GM23338 (cell line): ENCODE data around the gene NCKAP5. TPM values are rescaled to one million over a fixed set of nuclear protein-coding genes. Genes with fewer than 3 reads are reported as not detected.

Source experiments
- ATAC-seq: fragments of 200-7000 bp; cut with Tn5 transposase; 3 replicates; pipeline ENCODE4 v1.9.1; 2020
- DNase-seq: peaks from one replicate; pipeline ENCODE4 v3.0.0-alpha.2; 2015; ENCODE audit warnings: low spot score
- H2AFZ ChIP-seq: fragments of 200-600 bp; sonication (generic); 2 replicates; pipeline ENCODE4 v1.8.0; 2016; ENCODE audit warnings: antibody characterized with exemption, mild to moderate bottlenecking, moderate library complexity
- H3F3A ChIP-seq: fragments of 200-600 bp; sonication (generic); replicated peaks from 2 replicates; pipeline ENCODE4 v1.8.0; 2017; ENCODE audit warnings: antibody characterized with exemption, mixed run types, low read depth
- H3K27ac ChIP-seq: fragments of 200-600 bp; sonication (generic); 2 replicates; pipeline ENCODE4 v1.6.1; 2016; ENCODE audit warnings: low read depth
- H3K27me3 ChIP-seq: fragments of 200-600 bp; sonication (generic); 2 replicates; pipeline ENCODE4 v1.8.0; 2016; ENCODE audit warnings: mild to moderate bottlenecking, mixed run types, moderate library complexity; ENCODE audit not compliant: insufficient read depth
- H3K36me3 ChIP-seq: fragments of 200-600 bp; sonication (generic); 2 replicates; pipeline ENCODE4 v1.8.0; 2016; ENCODE audit warnings: mild to moderate bottlenecking; ENCODE audit not compliant: insufficient read depth
- H3K4me1 ChIP-seq: fragments of 200-600 bp; sonication (generic); 2 replicates; pipeline ENCODE4 v1.8.0; 2016; ENCODE audit warnings: mild to moderate bottlenecking, moderate library complexity; ENCODE audit not compliant: insufficient read depth
- H3K4me2 ChIP-seq: fragments of 200-600 bp; sonication (generic); 2 replicates; pipeline ENCODE4 v1.7.1; 2017; ENCODE audit warnings: mixed run types
- H3K4me3 ChIP-seq: fragments of 200-600 bp; sonication (generic); 2 replicates; pipeline ENCODE4 v1.6.1; 2016; ENCODE audit warnings: mixed run types
- H3K79me2 ChIP-seq: fragments of 200-600 bp; sonication (generic); replicated peaks from 2 replicates; pipeline ENCODE4 v1.8.0; 2017; ENCODE audit warnings: mild to moderate bottlenecking; ENCODE audit not compliant: insufficient read depth
- H3K9me2 ChIP-seq: fragments of 200-600 bp; sonication (generic); 2 replicates; pipeline ENCODE4 v1.8.0; 2017; ENCODE audit not compliant: insufficient read depth
- H4K20me1 ChIP-seq: fragments of 200-600 bp; sonication (generic); replicated peaks from 2 replicates; pipeline ENCODE4 v1.8.0; 2017; ENCODE audit warnings: mild to moderate bottlenecking; ENCODE audit not compliant: insufficient read depth
- H3K27ac Mint-ChIP-seq: 2 replicates; pipeline ENCODE4 v1.8.0; 2020; ENCODE audit warnings: inconsistent platforms, mild to moderate bottlenecking, moderate library complexity, mixed read lengths
- H3K27me3 Mint-ChIP-seq: 3 replicates; pipeline ENCODE4 v1.8.0; 2022; ENCODE audit warnings: low read depth, mild to moderate bottlenecking, moderate library complexity, mixed read lengths, inconsistent platforms; ENCODE audit not compliant: insufficient read depth, poor library complexity
- H3K36me3 Mint-ChIP-seq: 3 replicates; pipeline ENCODE4 v1.8.0; 2021; ENCODE audit warnings: low read depth, mild to moderate bottlenecking, inconsistent platforms, moderate library complexity, mixed read lengths
- H3K4me1 Mint-ChIP-seq: 3 replicates; pipeline ENCODE4 v1.8.0; 2020; ENCODE audit warnings: mild to moderate bottlenecking, inconsistent platforms, mixed read lengths
- H3K4me3 Mint-ChIP-seq: 3 replicates; pipeline ENCODE4 v1.8.0; 2021; ENCODE audit warnings: moderate library complexity, mild to moderate bottlenecking, inconsistent platforms, mixed read lengths
- H3K9me3 Mint-ChIP-seq: 3 replicates; pipeline ENCODE4 v1.8.0; 2020; ENCODE audit warnings: moderate library complexity, mild to moderate bottlenecking, inconsistent platforms, mixed read lengths
- CREB1 ChIP-seq: fragments of 250-450 bp; sonication (Bioruptor Pico); IDR thresholded peaks from 2 replicates; pipeline ENCODE4 v1.5.0; 2020; ENCODE audit warnings: low read depth, mild to moderate bottlenecking, moderate library complexity
- CTCF ChIP-seq, 2 experiments: fragments of 200-600 bp in 1 of 2; sonication (generic) in 1 of 2; conservative IDR thresholded peaks; 2 replicates each; pipeline versions ENCODE4 v1.5.1 to v1.6.1; 2016 to 2017; ENCODE audit warnings: antibody characterized with exemption in 2 of 2, low read depth in 2 of 2, mild to moderate bottlenecking in 2 of 2, moderate library complexity in 1 of 2
- EZH2 ChIP-seq: fragments of 200-600 bp; sonication (generic); IDR thresholded peaks from one replicate; pipeline ENCODE4 v1.8.0; 2017; ENCODE audit warnings: antibody characterized with exemption, mild to moderate bottlenecking, low read depth; ENCODE audit not compliant: unreplicated experiment
- JUNB ChIP-seq: IDR thresholded peaks from one replicate; pipeline ENCODE4 v1.6.1; 2016; ENCODE audit warnings: antibody characterized with exemption; ENCODE audit not compliant: unreplicated experiment
- NANOG ChIP-seq: IDR thresholded peaks from 2 replicates; pipeline ENCODE4 v1.6.1; 2016; ENCODE audit warnings: antibody characterized with exemption, borderline replicate concordance
- POLR2AphosphoS5 ChIP-seq: IDR thresholded peaks from 2 replicates; pipeline ENCODE4 v1.6.1; 2016; ENCODE audit warnings: antibody characterized with exemption, low read depth
- REST ChIP-seq: IDR thresholded peaks from one replicate; pipeline ENCODE4 v1.6.1; 2018; ENCODE audit warnings: antibody characterized with exemption; ENCODE audit not compliant: unreplicated experiment
- ZNF331 ChIP-seq: fragments of 250-450 bp; sonication (Bioruptor Pico); IDR thresholded peaks from 2 replicates; pipeline ENCODE4 v1.5.0; 2020; ENCODE audit warnings: low read depth, mild to moderate bottlenecking, moderate library complexity
- ZNF462 ChIP-seq: fragments of 250-450 bp; sonication (Bioruptor Pico); IDR thresholded peaks from 2 replicates; pipeline ENCODE4 v1.5.0; 2020; ENCODE audit warnings: mild to moderate bottlenecking, moderate library complexity
- polyA plus RNA-seq: library from polyadenylated mRNA; unstranded; fragments of >200 nt; fragmentation: Nextera tagmentation; extraction: Ambion mirVana; gene quantifications from 2 replicates; pipeline ENCODE4 v1.2.1, GENCODE V29; 2016
- total RNA-seq: library from RNA; depleted of rRNA; stranded (reverse); fragments of >200 nt; shearing (Covaris generic); gene quantifications from 2 replicates; pipeline ENCODE4 v1.2.3, GENCODE V29; 2014

Gene NCKAP5
- total and polyA plus RNA-seq, 2 experiments from 2014 or later: 0.34 to 0.73 TPM

- TF ChIP-seq EZH2: no peak
- no peak for TF ChIP-seq JUNB
These were observed 106.8 kb downstream of the NCKAP5 start (continued) for GRCh38 chr2:133461484-133461883.

- H3K27ac ChIP-seq: no peak overlapping the region
- H3K4me2 ChIP-seq: no peak overlapping the region
- no peak for TF ChIP-seq POLR2AphosphoS5
- TF ChIP-seq NANOG: no peak
- TF ChIP-seq ZNF331 (CRISPR knock-in tag): no peak
- TF ChIP-seq ZNF462 (CRISPR knock-in tag): no peak
- TF ChIP-seq JUNB: no peak
- TF ChIP-seq CREB1 (CRISPR knock-in tag): no peak
- no peak for TF ChIP-seq REST
- TF ChIP-seq CTCF (conservative IDR thresholded peaks at IDR 0.05; ENCODE audit: low read depth in 2 of 2): no peak
- TF ChIP-seq EZH2: no peak
- Mint-ChIP-seq H3K9me3 (0 out of 3 replicates have a peak, but pooled peaks cover under 1% of the 10 kb centered on the region), H3K27ac (no peak overlapping the region), H3K27me3 (no peaks in the 10 kb centered on the region), H3K4me1 (no peaks in the 10 kb centered on the region), H3K4me3 (no peak overlapping the region), H3K36me3 (no peaks in the 10 kb centered on the region)
- no peaks in the 10 kb centered on the region for H3F3A ChIP-seq
- H2AFZ ChIP-seq: no peak overlapping the region
- H3K9me2 ChIP-seq: peaks cover 10% of the 10 kb centered on the region; the same call in 1 of the 2 replicates
- no peaks in the 10 kb centered on the region for H3K27me3 ChIP-seq
- no peaks in the 10 kb centered on the region for H4K20me1 ChIP-seq
- no peaks in the 10 kb centered on the region for H3K36me3 ChIP-seq
- H3K4me3 ChIP-seq: no peak overlapping the region
- ATAC-seq (no peak), DNase-seq (no peak)
- no peaks in the 10 kb centered on the region for H3K4me1 ChIP-seq
- no peaks in the 10 kb centered on the region for H3K79me2 ChIP-seq
These were observed 108.7 kb downstream of the NCKAP5 start for GRCh38 chr2:133459590-133459989.
